NCI-H2171 (cell line): ENCODE results near the gene CBLIF.
"Not testable (repeated sequence)": the region's sequence is repeated elsewhere in the genome, so short reads cannot be mapped to it uniquely, and the experiment has no call there.

Experiments
- DNase-seq: peaks from one replicate; lab custom pipeline; 2025; lab: John Stamatoyannopoulos, UW

The CBLIF gene

DNA sequence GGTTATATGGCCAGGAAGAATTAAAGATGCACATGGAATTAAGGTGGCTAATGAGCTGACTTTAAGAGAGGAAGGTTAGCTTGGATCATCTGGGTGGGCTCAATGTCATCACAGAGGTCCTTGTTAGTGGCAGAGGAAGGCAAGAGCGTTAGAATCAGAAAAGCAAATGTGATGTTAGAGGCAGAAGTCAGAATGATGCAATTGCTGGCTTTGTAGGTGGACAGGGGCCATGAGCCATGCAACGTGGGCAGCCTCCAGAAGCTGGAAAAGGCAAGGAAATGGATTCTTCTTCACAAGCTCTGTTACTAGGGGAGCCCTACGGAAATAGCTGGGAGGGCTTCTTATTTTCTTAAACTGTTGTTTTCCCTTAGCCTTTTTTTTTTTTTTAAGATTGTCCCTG, 2.3 kb upstream of the CBLIF start:
- DNase-seq: no peak

GRCh38 chr11:59846556-59846955, 1.3 kb upstream of the CBLIF start:
- no peak for DNase-seq

- DNase-seq: no peak
Measured at GRCh38 chr11:59842316-59842715, 3.0 kb downstream of the CBLIF start.

GRCh38 chr11:59841514-59841913, 3.8 kb downstream of the CBLIF start:
- DNase-seq: no peak

GRCh38 chr11:59839615-59840014, 5.7 kb downstream of the CBLIF start:
- DNase-seq: no peak

DNA sequence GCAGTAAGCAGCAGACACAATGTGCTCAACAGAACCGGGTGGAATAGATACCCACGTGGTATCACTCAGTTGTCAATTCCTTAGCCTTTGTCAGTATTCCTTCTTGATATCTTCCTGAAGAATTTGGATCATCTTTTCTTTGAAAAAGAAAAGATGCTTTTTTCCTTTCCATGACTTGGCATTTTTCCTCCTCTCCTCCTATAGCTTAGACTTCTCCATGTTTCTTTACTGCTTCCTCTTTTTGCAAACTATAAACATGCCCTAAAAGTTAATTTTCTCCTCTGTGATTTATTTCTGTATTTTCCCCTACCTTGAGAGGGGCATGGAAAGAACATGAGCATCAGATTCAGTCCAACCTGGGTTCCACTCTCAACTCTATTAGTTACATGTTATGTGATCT, 11.7 kb downstream of the CBLIF start:
- DNase-seq: no peak

GRCh38 chr11:59829358-59829757, 15.9 kb downstream of the CBLIF start:
- DNase-seq: no peak

DNA sequence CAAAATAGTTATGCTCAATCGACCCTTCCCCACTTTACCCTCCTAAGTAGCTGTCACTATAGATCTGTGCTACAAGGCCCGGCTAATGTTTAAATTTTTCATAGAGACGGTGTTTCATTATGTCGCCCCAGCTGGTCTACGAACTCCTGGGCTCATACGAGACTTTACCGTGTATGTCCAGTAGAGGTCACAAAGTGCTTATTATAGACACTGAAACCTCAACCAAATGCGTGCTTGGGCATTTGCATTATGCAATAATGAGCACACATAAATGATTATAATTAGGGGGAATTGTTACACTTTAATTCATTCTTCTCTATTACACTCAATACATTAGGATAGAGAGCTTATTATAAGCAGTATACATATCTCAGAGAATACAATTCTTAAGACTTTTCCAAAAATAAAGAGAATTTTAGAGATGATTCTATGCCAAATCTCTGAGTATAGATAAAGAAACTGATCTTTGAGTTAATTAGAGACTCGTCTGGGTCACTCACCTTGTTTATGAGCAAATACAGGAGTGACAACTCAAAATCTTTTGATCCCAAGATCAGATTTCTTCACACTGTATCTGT, 22.2 kb downstream of the CBLIF start:
- peak; percentile 27 for DNase-seq

GRCh38 chr11:59818572-59818971, 26.7 kb downstream of the CBLIF start:
- DNase-seq: no peak

DNA sequence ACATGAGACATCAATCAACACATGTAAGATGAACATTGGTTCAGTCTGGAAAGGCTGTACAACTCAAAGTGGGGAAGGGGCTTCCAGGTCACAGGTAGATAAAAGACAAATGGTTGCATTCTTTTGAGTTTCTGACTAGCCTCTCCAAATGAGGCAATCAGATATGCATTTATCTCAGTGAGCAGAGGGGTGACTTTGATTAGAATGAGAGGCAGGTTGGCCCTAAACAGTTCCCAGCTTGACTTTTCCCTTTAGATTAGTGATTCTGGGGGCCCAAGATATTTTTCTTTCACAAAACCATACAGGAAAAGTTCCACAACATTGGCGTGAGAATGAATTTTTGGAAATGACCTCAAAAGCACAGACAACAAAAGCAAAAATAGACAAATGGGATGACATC, 28.9 kb downstream of the CBLIF start:
- DNase-seq: not testable (repeated sequence)

DNA sequence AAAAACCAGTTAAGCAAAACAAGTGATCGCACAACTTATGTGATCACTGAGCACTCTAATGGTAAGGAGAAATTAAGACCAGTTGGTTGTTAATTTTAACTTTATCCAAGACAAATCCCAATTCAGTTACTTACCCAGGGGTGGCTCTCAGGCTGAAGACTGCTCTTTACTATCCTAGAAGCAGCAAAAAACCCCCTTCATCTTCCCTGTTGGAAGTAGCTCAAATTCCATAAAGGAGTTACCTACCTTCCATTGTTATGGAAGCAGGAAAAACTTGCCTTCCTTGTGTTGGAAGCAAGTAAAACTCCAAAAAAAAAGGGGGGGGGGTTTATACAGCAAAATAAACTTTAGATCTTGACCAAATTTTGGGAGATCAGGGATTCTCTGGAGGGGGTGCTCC, 29.5 kb downstream of the CBLIF start:
- no peak for DNase-seq

GRCh38 chr11:59814021-59814420, 31.3 kb downstream of the CBLIF start:
- no peak for DNase-seq

DNA sequence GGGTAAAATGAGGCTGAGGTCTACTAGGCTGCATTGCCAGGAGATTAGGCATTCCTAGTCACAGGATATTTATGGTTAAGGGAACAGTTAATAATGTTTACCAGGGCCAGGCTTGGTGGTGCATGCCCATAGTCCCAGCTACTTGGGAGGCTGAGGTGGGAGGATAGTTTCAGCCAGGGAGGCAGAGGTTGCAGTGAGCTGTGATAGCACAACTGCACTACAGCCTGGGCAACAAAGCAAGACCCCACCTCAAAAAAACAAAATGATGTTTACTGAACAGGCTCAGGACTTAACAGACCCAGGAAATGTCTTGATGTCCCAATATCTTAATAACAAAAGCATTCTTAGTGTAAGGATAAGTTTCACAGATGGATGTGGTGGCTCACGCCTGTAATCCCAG, 31.9 kb downstream of the CBLIF start:
- DNase-seq: no peak

- DNase-seq: no peak
Measured at GRCh38 chr11:59812220-59812619, 33.1 kb downstream of the CBLIF start.

GRCh38 chr11:59810911-59811259, 34.4 kb downstream of the CBLIF start:
- DNase-seq: no peak

GRCh38 chr11:59810189-59810910, 34.9 kb downstream of the CBLIF start, which contains the start of gene MRPL16:
Gene MRPL16 (minus strand): TSS chr11:59810778. CDS start chr11:59810658, 120 bp downstream.
- peak; percentile 85 for DNase-seq

GRCh38 chr11:59807047-59807610, 38.2 kb downstream of the CBLIF start:
- no peak for DNase-seq

GRCh38 chr11:59804061-59804460, 41.2 kb downstream of the CBLIF start:
- DNase-seq: no peak

GRCh38 chr11:59802639-59803176, 42.6 kb downstream of the CBLIF start:
- DNase-seq: peak; percentile 25

DNA sequence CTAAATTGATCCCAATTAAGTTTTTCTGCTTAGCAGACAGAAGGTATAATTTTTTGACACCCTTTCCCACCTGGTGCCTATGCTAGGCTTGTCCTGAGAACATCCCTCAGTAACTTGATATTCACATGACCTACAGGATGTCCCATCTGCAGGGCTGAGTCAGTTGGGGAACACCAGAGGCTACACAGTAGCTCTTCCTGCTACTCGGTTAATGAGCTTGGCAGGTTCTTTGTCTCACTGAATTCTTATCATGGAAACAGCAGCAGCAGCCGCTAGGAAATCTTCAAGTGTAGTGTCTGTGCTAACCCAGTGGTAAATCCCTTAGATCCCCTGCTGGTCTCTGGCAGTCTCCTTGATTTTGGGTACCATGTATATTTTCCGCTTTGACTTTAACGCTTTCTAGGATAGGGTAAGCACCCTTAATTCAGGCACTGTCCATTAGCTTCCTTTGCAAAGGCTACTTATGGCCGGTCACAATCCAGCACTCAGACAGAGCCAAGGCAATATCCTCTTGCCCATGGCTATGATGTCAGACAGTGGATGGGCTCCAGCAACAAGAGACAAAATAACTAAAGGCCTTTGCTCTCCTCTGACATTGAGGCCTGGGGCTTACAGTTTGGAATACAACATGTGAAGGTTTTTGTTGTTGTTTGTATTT, 43.2 kb downstream of the CBLIF start:
- no peak for DNase-seq

DNA sequence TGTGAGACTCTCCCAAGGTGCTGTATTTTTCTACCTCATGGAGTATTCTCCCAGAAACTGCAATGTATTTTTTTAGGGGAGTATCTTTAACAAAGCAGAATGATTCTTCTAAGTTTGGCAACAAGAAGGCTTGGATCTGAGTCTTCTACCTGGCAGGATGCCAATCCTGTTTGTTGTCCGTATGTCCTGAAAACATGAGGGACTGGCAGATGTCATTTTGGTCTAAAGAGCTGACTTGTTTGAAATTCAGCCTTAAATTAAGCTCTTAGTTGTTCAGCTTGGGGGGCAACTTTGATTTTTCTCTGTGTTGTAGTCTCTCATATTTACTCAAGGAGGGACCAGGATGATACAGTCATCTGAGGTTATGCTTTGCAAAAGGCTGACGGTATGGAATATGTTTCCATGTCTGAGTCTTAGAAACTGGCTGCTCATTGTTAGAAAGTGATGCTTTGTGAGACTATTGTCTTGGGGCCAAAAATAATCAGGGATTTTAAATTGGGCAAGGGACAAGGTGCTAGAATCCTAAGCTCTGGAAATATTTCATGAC, 44.1 kb downstream of the CBLIF start:
- DNase-seq: no peak

DNA sequence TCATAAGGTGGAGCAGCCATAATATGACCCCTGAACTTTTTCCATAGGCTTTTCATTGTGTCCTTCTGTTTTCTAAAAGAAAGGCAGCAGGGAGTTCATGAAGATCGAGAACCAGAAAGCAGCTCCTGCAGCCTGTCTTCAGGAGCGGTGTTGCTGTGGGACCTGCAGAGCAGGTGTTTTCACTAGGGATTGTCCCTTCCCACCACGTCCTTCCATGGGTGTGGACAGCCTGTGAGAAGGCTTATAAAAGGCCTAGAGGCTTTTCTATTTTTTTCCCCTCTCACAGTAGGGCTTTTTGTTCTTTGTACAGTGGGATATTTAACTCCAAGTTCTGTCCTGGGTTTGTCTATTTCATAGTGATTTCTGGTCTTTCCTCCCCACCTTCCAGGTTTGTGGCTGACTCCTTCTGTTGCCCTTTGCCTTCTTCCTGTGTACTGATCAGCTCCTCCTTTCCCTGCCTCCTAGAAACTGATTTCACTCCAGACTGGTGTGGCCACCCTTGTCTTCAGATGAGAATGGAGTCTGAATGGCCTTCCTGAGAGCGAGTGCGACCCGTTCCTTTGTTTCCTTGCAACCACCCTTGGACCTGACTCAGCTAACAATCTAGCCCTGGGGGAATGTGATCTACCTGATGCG, 44.8 kb downstream of the CBLIF start:
- no peak for DNase-seq
